ENCODE measurements around the gene LYPD5. TPM values are rescaled to one million over a fixed set of nuclear protein-coding genes. Genes with fewer than 3 reads are reported as not detected.
"Not testable (repeated sequence)": the region's sequence is repeated elsewhere in the genome, so short reads cannot be mapped to it uniquely, and the experiment has no call there.

Gene LYPD5
- polyA plus RNA-seq, 2 of the 4 experiments (the other 2 are of a cell fraction) = 0.09 to 0.12 TPM

DNA sequence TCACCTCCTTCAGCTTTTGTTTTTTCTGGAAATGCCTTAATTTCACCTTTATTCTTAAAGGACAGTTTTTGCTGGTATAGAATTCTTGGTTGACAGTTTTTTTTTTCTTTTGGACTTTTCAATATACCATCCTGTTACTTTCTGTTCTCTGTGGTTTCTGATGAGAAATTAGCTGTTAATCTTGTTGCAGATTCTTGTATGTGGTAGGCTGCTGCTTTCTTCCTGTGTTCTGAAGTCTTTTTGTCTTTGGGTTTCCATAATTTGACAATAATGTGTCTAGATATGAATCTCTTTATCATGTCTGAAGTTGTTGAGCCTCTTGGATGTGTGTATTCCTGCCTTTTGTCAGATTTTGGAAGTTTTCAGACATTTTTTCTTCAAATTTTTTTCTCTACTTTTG, 36.9 kb upstream of the LYPD5 start:
- DNase-seq (ENCODE audit: low read depth in 1 of 2, low spot score in 1 of 2) = no peak
- POLR2A ChIA-PET = no interaction called here
- H3K4me3 ChIP-seq = no peak overlapping the region
- TF ChIP-seq MYC (IDR thresholded peaks at IDR 0.05; ENCODE audit: borderline replicate concordance, low read length) (no peak), FOXS1 (CRISPR knock-in tag; IDR thresholded peaks at IDR 0.05) (no peak), ZSCAN20 (CRISPR knock-in tag; IDR thresholded peaks at IDR 0.05) (no peak), CBX8 (IDR thresholded peaks at IDR 0.05) (no peak), HOXA7 (CRISPR knock-in tag; IDR thresholded peaks at IDR 0.05) (no peak), SREBF2 (IDR thresholded peaks at IDR 0.05) (no peak), CHD2 (IDR thresholded peaks at IDR 0.05; ENCODE audit: low read length, partially characterized antibody) (no peak), EHF (CRISPR knock-in tag; IDR thresholded peaks at IDR 0.05) (no peak), NFE2L2 (conservative IDR thresholded peaks at IDR 0.05; ENCODE audit: low read length) (no peak), NPAS2 (CRISPR knock-in tag; IDR thresholded peaks at IDR 0.05; ENCODE audit: borderline replicate concordance) (no peak), ZFP36 (IDR thresholded peaks at IDR 0.05; ENCODE audit: borderline replicate concordance, partially characterized antibody) (no peak), RARB (CRISPR knock-in tag; IDR thresholded peaks at IDR 0.05) (no peak), SMC3 (IDR thresholded peaks at IDR 0.05) (no peak), TP53 (CRISPR knock-in tag; IDR thresholded peaks at IDR 0.05) (no peak)
- TF ChIP-seq, protein P1, sequence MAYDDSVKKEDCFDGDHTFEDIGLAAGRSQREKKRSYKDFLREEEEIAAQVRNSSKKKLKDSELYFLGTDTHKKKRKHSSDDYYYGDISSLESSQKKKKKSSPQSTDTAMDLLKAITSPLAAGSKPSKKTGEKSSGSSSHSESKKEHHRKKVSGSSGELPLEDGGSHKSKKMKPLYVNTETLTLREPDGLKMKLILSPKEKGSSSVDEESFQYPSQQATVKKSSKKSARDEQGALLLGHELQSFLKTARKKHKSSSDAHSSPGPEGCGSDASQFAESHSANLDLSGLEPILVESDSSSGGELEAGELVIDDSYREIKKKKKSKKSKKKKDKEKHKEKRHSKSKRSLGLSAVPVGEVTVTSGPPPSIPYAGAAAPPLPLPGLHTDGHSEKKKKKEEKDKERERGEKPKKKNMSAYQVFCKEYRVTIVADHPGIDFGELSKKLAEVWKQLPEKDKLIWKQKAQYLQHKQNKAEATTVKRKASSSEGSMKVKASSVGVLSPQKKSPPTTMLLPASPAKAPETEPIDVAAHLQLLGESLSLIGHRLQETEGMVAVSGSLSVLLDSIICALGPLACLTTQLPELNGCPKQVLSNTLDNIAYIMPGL (CRISPR knock-in tag; IDR thresholded peaks at IDR 0.05; ENCODE audit: borderline replicate concordance) = no peak
- TF ChIP-seq, protein P2, sequence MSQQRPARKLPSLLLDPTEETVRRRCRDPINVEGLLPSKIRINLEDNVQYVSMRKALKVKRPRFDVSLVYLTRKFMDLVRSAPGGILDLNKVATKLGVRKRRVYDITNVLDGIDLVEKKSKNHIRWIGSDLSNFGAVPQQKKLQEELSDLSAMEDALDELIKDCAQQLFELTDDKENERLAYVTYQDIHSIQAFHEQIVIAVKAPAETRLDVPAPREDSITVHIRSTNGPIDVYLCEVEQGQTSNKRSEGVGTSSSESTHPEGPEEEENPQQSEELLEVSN (IDR thresholded peaks at IDR 0.05; ENCODE audit: borderline replicate concordance, low read depth) = no peak
- TF ChIP-seq, protein P3, sequence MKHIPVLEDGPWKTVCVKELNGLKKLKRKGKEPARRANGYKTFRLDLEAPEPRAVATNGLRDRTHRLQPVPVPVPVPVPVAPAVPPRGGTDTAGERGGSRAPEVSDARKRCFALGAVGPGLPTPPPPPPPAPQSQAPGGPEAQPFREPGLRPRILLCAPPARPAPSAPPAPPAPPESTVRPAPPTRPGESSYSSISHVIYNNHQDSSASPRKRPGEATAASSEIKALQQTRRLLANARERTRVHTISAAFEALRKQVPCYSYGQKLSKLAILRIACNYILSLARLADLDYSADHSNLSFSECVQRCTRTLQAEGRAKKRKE (CRISPR knock-in tag; IDR thresholded peaks at IDR 0.05; ENCODE audit: low read depth) = no peak
- TF ChIP-seq, protein P4, sequence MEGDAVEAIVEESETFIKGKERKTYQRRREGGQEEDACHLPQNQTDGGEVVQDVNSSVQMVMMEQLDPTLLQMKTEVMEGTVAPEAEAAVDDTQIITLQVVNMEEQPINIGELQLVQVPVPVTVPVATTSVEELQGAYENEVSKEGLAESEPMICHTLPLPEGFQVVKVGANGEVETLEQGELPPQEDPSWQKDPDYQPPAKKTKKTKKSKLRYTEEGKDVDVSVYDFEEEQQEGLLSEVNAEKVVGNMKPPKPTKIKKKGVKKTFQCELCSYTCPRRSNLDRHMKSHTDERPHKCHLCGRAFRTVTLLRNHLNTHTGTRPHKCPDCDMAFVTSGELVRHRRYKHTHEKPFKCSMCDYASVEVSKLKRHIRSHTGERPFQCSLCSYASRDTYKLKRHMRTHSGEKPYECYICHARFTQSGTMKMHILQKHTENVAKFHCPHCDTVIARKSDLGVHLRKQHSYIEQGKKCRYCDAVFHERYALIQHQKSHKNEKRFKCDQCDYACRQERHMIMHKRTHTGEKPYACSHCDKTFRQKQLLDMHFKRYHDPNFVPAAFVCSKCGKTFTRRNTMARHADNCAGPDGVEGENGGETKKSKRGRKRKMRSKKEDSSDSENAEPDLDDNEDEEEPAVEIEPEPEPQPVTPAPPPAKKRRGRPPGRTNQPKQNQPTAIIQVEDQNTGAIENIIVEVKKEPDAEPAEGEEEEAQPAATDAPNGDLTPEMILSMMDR (IDR thresholded peaks at IDR 0.05) = no peak
- H3K27ac ChIP-seq = no peak overlapping the region
- no peak for FAIRE-seq
- peaks cover 94% of the 10 kb centered on the region for H3K9me3 ChIP-seq
- H3K4me1 ChIP-seq = no peaks in the 10 kb centered on the region
- no peak for ATAC-seq
- no peak overlapping the region for H3K4me2 ChIP-seq
- CTCF ChIA-PET = interaction anchor here (1.5 to 3.0 kb wide), 2 partner anchors 9 to 93 kb away, joined by 6 to 7 read pairs; no protein-coding TSS in a partner anchor

DNA sequence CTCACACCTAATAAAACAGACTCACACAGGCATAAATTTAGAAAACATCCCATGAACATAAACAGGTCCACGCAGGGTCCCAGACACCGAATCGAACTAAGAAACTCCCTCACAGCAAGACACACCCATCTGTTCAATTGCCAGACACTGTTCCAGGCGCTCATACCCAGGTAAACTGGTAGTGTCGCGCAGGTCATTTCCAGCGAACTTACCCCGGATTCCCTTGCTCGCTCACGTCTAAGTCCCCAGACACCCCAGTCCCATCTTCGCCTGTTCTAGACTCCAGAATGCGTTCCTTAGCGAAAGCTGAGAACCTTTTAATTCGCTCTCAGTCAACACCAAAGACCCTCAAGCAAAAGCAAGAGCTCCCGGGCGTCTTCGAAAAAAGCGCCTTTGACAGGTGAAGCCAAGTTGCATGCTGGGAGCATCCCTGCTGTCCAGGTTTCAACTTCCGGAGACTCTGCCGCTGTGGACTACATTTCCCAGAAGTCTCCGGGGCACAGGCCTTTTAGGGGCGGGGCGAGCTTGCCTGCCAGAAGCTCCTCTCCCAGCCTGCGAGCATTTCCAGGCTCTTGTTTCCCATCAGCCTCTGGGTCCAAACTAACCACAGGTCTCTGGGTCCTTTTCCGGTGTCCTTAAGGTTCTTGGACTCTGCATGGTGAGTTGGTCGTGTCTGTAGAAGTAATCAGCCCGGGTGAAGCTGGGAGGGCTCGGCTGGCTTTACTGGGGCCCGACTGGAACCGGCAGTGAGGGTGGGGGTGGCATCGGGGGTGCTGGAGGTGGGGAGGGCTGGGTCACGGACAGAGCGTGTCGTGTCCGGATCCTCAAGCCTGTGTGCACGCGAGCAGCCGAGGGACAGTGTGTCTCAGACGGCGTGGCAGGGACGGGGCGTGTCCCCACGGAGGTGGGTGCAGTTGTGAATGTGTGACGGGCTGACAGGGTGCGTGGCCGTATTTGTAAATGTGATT, 24.8 kb upstream of the LYPD5 start, which contains the start of gene ZNF283:
Gene ZNF283 (plus strand): TSS at position 535 of the 968 bp plus-strand sequence. CDS start 6,184 bp downstream, outside the sequence.
- peak; percentile 99 for ATAC-seq

DNA sequence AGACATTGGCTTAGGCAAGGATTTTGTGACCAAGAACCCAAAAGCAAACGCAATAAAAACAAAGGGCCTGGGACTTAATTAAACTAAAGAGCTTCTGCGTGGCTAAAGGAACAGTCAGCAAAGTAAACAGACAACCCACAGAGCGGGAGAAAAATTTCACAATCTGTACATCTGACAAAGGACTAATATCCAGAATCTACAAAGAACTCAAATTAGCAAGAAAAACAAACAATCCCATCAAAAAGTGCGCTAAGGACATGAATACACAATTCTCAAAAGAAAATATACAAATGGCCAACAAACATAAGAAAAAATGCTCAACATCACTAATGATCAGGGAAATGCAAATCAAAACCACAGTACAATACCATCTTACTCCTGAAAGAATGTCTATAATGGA, 22.3 kb upstream of the LYPD5 start:
- DNase-seq (ENCODE audit: low read depth in 1 of 2, low spot score in 1 of 2); CTCF ChIA-PET; H3K4me1 ChIP-seq; POLR2A ChIA-PET; FAIRE-seq; H3K4me2 ChIP-seq; ATAC-seq; H3K4me3 ChIP-seq; H3K27ac ChIP-seq: not testable (repeated sequence)
- peaks cover 74% of the 10 kb centered on the region for H3K9me3 ChIP-seq
- 4% methylated on average over 4 of the region's 4 CpGs for WGBS (ENCODE audit: missing lambda C conversion rate)

More for the DNA sequence above, 24.8 kb upstream of the LYPD5 start, which contains the start of gene ZNF283:
- FAIRE-seq (peak; percentile 18), DNase-seq (ENCODE audit: low read depth in 1 of 2, low spot score in 1 of 2) (peak; percentile 83 to 96)
- H3K9me3 ChIP-seq = peaks cover 71% of the 10 kb centered on the region
- CTCF ChIA-PET = interaction anchor here (1.0 to 1.1 kb wide), 2 partner anchors 42 to 164 kb away, joined by 3 read pairs; no protein-coding TSS in a partner anchor
- peak within 1 kb of the TSS; percentile 58 for H3K4me3 ChIP-seq
- POLR2A ChIA-PET = interaction anchor here (0.7 to 1.6 kb wide), 6 partner anchors 11 to 385 kb away, joined by 3 to 9 read pairs (median 4); partner anchors contain the start of genes ZNF223, ZNF227 and ZNF45
- WGBS (ENCODE audit: missing lambda C conversion rate) = 28% methylated on average over 44 of the region's 46 CpGs
- peak within 1 kb of the TSS; percentile 67 for H3K4me2 ChIP-seq
- no peaks in the 10 kb centered on the region for H3K4me1 ChIP-seq
- TF ChIP-seq, protein P2 (IDR thresholded peaks at IDR 0.05; ENCODE audit: borderline replicate concordance, low read depth) = peak; percentile 85; the same call in 1 of the 2 replicates
- TF ChIP-seq ESRRA (IDR thresholded peaks at IDR 0.05; ENCODE audit: borderline replicate concordance, low read length) (no peak), EHMT2 (IDR thresholded peaks at IDR 0.05; ENCODE audit: low read depth) (no peak), CBX8 (IDR thresholded peaks at IDR 0.05) (no peak)
- TF ChIP-seq, protein P5, sequence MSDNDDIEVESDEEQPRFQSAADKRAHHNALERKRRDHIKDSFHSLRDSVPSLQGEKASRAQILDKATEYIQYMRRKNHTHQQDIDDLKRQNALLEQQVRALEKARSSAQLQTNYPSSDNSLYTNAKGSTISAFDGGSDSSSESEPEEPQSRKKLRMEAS (IDR thresholded peaks at IDR 0.05) = peak; percentile 71
- H3K27ac ChIP-seq = peak within 1 kb of the TSS; percentile 66 to 87

DNA sequence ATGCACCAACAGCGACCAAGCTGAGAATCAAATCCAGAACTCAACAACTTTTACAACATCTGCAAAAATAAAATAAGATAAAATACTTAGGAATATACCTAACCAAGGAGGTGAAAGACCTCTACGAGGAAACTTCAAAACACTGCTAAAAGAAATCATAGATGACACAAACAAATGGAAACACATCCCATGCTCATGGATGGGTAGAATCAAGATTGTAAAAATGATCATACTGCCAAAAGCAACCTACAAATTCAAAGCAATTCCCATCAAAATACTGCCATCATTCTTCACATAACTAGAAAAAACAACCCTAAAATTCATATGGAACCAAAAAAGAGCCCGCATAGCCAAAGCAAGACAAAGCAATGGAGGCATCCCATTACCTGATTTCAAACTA, 21.6 kb upstream of the LYPD5 start:
- FAIRE-seq; POLR2A ChIA-PET; H3K4me1 ChIP-seq; ATAC-seq; DNase-seq (ENCODE audit: low read depth in 1 of 2, low spot score in 1 of 2); H3K4me3 ChIP-seq; CTCF ChIA-PET; H3K4me2 ChIP-seq; H3K27ac ChIP-seq: not testable (repeated sequence)
- H3K9me3 ChIP-seq = peaks cover 72% of the 10 kb centered on the region
- 46% methylated on average over 3 of the region's 3 CpGs for WGBS (ENCODE audit: missing lambda C conversion rate)
